GM12873 (cell line): ENCODE data around the gene ZNF277.

Experiments used
- CTCF ChIP-seq: IDR thresholded peaks from 2 replicates; pipeline ENCODE4 v1.5.1; 2012; ENCODE audit warnings: low read depth, mild to moderate bottlenecking, moderate library complexity, low read length, control low read depth; ENCODE audit not compliant: insufficient read depth; ENCODE audit errors: missing control alignments

ZNF277 gene

DNA sequence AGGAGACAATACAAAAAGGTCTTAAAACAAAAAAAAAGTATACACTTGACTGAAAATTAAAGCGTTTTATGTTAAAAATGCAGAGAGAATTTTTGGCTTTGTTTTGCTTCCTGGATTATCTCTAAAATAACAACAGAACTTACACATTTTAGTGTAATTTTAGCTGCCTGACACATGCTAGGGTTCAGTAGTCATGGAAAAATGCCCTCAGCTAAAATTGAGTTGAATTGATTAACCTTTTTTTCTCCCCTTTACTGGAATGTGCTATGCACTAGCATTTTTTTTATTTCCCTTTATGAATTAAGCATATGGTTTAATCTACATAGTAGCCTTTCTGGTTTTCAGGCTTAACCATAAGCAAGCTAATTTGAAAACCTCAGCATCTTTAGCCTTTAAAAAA, 89.9 kb downstream of the ZNF277 start:
- no peak for TF ChIP-seq CTCF

- TF ChIP-seq CTCF, result no peak
Measured at GRCh38 chr7:112297681-112298080, 91.2 kb downstream of the ZNF277 start.

DNA sequence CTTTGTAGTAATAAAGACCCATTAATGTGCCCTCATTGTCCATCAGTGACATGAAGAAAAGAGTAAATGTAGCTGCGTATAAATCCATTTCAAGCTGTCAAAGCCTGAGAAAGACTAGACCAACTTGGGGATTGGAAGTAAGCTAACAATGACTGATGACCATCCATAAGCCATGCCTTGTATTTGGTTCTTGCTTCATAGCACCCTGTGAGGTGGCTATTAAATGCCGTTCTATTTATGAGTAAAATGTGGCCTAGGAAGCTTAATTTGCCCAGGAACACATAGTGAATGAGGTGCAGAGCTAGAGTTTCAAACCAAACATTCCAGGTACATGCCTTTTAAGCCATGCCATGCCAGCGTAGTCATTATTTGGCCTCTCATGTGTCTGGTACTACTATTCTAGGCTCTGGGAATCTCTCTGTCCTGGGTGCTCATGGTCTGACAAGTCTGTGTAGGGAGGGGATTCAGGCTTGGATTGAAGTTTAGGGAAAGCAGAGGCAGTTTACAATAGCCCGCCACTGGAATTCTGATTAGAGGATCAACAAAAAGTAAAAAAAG, 92.1 kb downstream of the ZNF277 start:
- TF ChIP-seq CTCF, result no peak

DNA sequence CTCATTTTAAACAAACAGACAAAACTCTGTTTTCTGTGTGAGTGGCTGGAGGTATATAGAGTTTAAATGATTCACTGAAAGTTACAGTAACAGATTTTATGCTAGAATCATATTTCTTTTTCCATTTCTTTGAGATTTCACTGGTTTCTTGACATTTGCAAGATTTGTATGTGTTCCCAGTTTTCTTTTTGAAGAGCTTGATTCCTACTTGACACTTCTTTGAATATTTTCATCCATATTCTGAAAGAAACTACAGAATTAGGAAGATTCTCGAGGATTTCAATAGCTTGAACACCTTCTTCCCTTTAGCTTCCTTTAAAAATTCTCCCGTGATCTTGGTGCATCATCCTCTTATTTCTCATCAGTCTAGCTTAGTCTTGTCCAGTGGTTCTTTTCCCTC, 93.6 kb downstream of the ZNF277 start:
- no peak for TF ChIP-seq CTCF

GRCh38 chr7:112300831-112301407, 94.4 kb downstream of the ZNF277 start:
- no peak for TF ChIP-seq CTCF

DNA sequence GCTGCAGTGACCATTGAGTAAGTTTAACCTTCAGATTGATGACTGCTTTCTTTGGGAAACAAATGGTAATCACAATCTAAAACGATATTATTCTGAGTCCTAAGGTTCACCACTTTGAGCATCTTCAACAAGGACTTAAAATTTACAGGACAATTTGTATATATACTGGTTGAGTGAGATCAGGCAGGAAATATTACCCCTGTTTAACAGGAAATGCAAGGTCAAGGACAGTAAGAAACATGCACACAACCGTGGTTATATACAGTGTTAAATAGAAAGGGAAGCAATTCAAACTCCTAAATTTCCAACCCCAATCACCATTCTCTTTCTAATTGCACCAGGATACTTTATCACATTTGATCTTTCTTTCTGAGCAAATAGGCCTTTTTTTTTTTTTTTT, 96.1 kb downstream of the ZNF277 start:
- TF ChIP-seq CTCF, result no peak

DNA sequence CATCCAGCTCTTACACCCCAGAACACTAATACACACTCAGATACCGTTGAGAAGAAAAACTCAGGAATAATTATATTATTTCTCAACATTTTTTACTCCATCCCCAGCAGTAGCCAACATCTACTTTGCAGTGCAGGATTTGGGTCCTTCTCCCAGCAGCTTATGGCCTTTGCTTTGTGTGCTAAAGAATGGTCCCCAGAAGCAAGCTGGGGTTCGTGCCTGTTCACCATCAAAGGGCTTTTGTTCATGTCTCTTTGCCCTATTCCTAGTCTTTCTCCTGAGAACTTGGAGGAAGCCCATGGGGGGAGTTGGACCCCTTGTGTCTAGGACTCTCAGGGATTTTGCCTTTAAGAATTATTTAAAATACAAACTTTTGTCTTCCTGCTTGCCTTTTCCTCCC, 100.4 kb downstream of the ZNF277 start:
- no peak for TF ChIP-seq CTCF

DNA sequence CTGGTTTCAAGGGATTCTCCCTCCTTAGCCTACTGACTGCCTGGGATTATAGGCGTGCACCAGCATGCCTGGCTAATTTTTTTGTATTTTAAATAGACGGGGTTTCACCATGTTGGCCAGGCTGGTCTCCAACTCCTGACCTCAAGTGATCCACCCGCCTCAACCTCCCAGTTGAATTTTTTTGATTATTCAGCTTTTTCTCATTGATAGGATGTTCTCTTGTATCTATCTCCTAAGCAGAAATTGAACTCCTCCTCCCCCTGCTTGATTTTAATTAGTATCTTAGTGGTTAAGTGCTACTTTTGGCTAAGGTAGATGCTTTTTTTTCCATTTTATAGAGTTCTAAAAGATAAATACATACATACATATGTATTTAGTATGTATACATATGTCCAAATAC, 101.0 kb downstream of the ZNF277 start:
- TF ChIP-seq CTCF, result no peak
